GM06990 (cell line): ENCODE results near the gene BIRC7.

ENCODE experiments used
- DNase-seq: peaks from one replicate; pipeline ENCODE4 v3.0.0-alpha.2; 2011; ENCODE audit not compliant: insufficient read length; ENCODE audit errors: extremely low read depth
- H3K27me3 ChIP-seq: replicated peaks from 2 replicates; pipeline ENCODE4 v1.6.0; 2011; ENCODE audit warnings: low read length; ENCODE audit not compliant: control insufficient read depth, insufficient read depth
- H3K36me3 ChIP-seq: 2 replicates; pipeline ENCODE4 v1.5.1; 2011; ENCODE audit warnings: low read length; ENCODE audit not compliant: control insufficient read depth, insufficient read depth
- H3K4me3 ChIP-seq: replicated peaks from 2 replicates; pipeline ENCODE4 v1.5.1; 2011; ENCODE audit warnings: low read depth, mild to moderate bottlenecking, control low read depth, low read length
- CTCF ChIP-seq: IDR thresholded peaks from 2 replicates; pipeline ENCODE4 v1.5.1; 2011; ENCODE audit warnings: low read length, control low read depth, mild to moderate bottlenecking, inconsistent platforms; ENCODE audit not compliant: insufficient read depth, poor library complexity, severe bottlenecking

The BIRC7 gene

GRCh38 chr20:63210011-63210605, 25.6 kb upstream of the BIRC7 start:
- Histone ChIP-seq H3K27me3 (no peaks in the 10 kb centered on the region), H3K36me3 (peaks cover 34% of the 10 kb centered on the region), H3K4me3 (no peak overlapping the region)
- no peak for DNase-seq
- TF ChIP-seq CTCF, result no peak

- no peak for DNase-seq
- H3K27me3 ChIP-seq, result no peaks in the 10 kb centered on the region
- no peak overlapping the region for H3K4me3 ChIP-seq
- no peak for TF ChIP-seq CTCF
- peaks cover 26% of the 10 kb centered on the region for H3K36me3 ChIP-seq
Measured at GRCh38 chr20:63212393-63212730, 23.3 kb upstream of the BIRC7 start.

- no peak for TF ChIP-seq CTCF
- Histone ChIP-seq H3K27me3 (no peaks in the 10 kb centered on the region), H3K4me3 (no peak overlapping the region), H3K36me3 (peaks cover 26% of the 10 kb centered on the region)
- DNase-seq, result no peak
Measured at GRCh38 chr20:63212792-63213191, 22.9 kb upstream of the BIRC7 start.

- Histone ChIP-seq H3K36me3 (peaks cover 21% of the 10 kb centered on the region), H3K4me3 (peak overlapping the region; percentile 84), H3K27me3 (no peaks in the 10 kb centered on the region)
- no peak for TF ChIP-seq CTCF
- DNase-seq, result no peak
Measured at GRCh38 chr20:63214514-63214913, 21.2 kb upstream of the BIRC7 start.

- H3K27me3 ChIP-seq, result no peaks in the 10 kb centered on the region; the same call in 1 of the 2 replicates
- peak overlapping the region; percentile 84 for H3K4me3 ChIP-seq
- H3K36me3 ChIP-seq, result peaks cover 15% of the 10 kb centered on the region
- TF ChIP-seq CTCF, result peak; percentile 52
- no peak for DNase-seq
Measured at GRCh38 chr20:63215101-63216040, 20.3 kb upstream of the BIRC7 start.
